HepG2 (cell line): ENCODE data around the gene SFT2D1. TPM values are rescaled to one million over a fixed set of nuclear protein-coding genes. Genes with fewer than 3 reads are reported as not detected.

Source experiments
- AGO2 ChIP-seq: fragments of 200-400 bp; formaldehyde crosslinking; optimal IDR thresholded peaks from 2 replicates; pipeline ENCODE3; 2017; ENCODE audit warnings: mild to moderate bottlenecking, low read depth, low read length, moderate library complexity
- ARHGAP35 ChIP-seq: sonication (generic); formaldehyde crosslinking; IDR thresholded peaks from 2 replicates; pipeline ENCODE4 v1.9.0; 2022; ENCODE audit warnings: mild to moderate bottlenecking, inconsistent platforms, moderate library complexity, missing genetic modification reagents, borderline replicate concordance
- ELF4 ChIP-seq: sonication (generic); formaldehyde crosslinking; IDR thresholded peaks from 2 replicates; pipeline ENCODE4 v1.5.0; 2020; ENCODE audit warnings: missing genetic modification reagents, mild to moderate bottlenecking, moderate library complexity, borderline replicate concordance
- FOSL1 ChIP-seq: sonication (generic); formaldehyde crosslinking; IDR thresholded peaks from 2 replicates; pipeline ENCODE4 v1.9.0; 2021; ENCODE audit warnings: missing genetic modification reagents, borderline replicate concordance
- IRF2 ChIP-seq: IDR thresholded peaks from 2 replicates; pipeline ENCODE4 v1.6.1; 2018; ENCODE audit warnings: missing genetic modification reagents, missing compliant biosample characterization
- KAT7 ChIP-seq: IDR thresholded peaks from 2 replicates; pipeline ENCODE4 v1.6.1; 2018; ENCODE audit warnings: borderline replicate concordance, missing compliant biosample characterization
- MLLT10 ChIP-seq: sonication (generic); formaldehyde crosslinking; IDR thresholded peaks from 2 replicates; pipeline ENCODE4 v1.4.0; 2020; ENCODE audit warnings: missing genetic modification reagents
- MLXIP ChIP-seq: sonication (generic); formaldehyde crosslinking; IDR thresholded peaks from 2 replicates; pipeline ENCODE4 v1.9.0; 2021; ENCODE audit warnings: missing genetic modification reagents, borderline replicate concordance
- MXI1 ChIP-seq: IDR thresholded peaks from 3 replicates; pipeline ENCODE4 v1.6.1; 2012; ENCODE audit warnings: low read depth, low read length, inconsistent platforms, borderline replicate concordance
- NCOR1 ChIP-seq: fragments of 200-600 bp; sonication (generic); IDR thresholded peaks from 2 replicates; pipeline ENCODE4 v1.7.0; 2017; ENCODE audit warnings: antibody characterized with exemption, low read length, borderline replicate concordance
- SAP130 ChIP-seq: IDR thresholded peaks from 2 replicates; pipeline ENCODE4 v1.6.1; 2016; ENCODE audit warnings: low read depth
- SKI ChIP-seq: fragments of 450-650 bp; IDR thresholded peaks from one replicate; pipeline ENCODE4 v1.6.1; 2018; ENCODE audit warnings: mild to moderate bottlenecking; ENCODE audit not compliant: partially characterized antibody
- SNAPC2 ChIP-seq: sonication (generic); formaldehyde crosslinking; IDR thresholded peaks from 2 replicates; pipeline ENCODE4 v1.8.1; 2022; ENCODE audit warnings: mild to moderate bottlenecking, missing genetic modification reagents
- SRSF9 ChIP-seq: fragments of 200-400 bp; formaldehyde crosslinking; IDR thresholded peaks from 2 replicates; pipeline ENCODE4 v1.6.1; 2018; ENCODE audit warnings: borderline replicate concordance, mild to moderate bottlenecking, low read depth, low read length; ENCODE audit not compliant: insufficient read depth, poor library complexity, severe bottlenecking
- XRCC5 ChIP-seq: fragments of 200-400 bp; formaldehyde crosslinking; optimal IDR thresholded peaks from 2 replicates; pipeline ENCODE3; 2017; ENCODE audit warnings: mild to moderate bottlenecking, low read length
- ZBTB14 ChIP-seq: sonication (generic); formaldehyde crosslinking; IDR thresholded peaks from 2 replicates; pipeline ENCODE4 v1.4.0; 2020; ENCODE audit warnings: missing genetic modification reagents
- ZBTB3 ChIP-seq: sonication (generic); formaldehyde crosslinking; IDR thresholded peaks from 2 replicates; pipeline ENCODE4 v1.4.0; 2020; ENCODE audit warnings: low read depth, mild to moderate bottlenecking, moderate library complexity, missing genetic modification reagents, borderline replicate concordance
- ZNF138 ChIP-seq: sonication (generic); formaldehyde crosslinking; IDR thresholded peaks from 2 replicates; pipeline ENCODE4 v1.5.0; 2020; ENCODE audit warnings: mild to moderate bottlenecking, low read depth, missing genetic modification reagents
- ZNF253 ChIP-seq: sonication (generic); formaldehyde crosslinking; IDR thresholded peaks from 2 replicates; pipeline ENCODE4 v1.8.0; 2022; ENCODE audit warnings: mild to moderate bottlenecking, missing genetic modification reagents, borderline replicate concordance
- ZNF30 ChIP-seq: sonication (generic); formaldehyde crosslinking; IDR thresholded peaks from 2 replicates; pipeline ENCODE4 v1.5.0; 2020; ENCODE audit warnings: mild to moderate bottlenecking, missing genetic modification reagents
- ZNF451 ChIP-seq: sonication (generic); formaldehyde crosslinking; IDR thresholded peaks from 2 replicates; pipeline ENCODE4 v1.5.0; 2020; ENCODE audit warnings: mild to moderate bottlenecking, missing genetic modification reagents
- ZNF556 ChIP-seq: sonication (generic); formaldehyde crosslinking; IDR thresholded peaks from 2 replicates; pipeline ENCODE4 v1.4.0; 2020; ENCODE audit warnings: mild to moderate bottlenecking, missing genetic modification reagents, borderline replicate concordance
- ZNF660 ChIP-seq: sonication (generic); formaldehyde crosslinking; IDR thresholded peaks from 2 replicates; pipeline ENCODE4 v1.5.1; 2020; ENCODE audit warnings: mild to moderate bottlenecking, low read depth, missing genetic modification reagents, borderline replicate concordance
- ZNF768 ChIP-seq: sonication (generic); formaldehyde crosslinking; IDR thresholded peaks from 2 replicates; pipeline ENCODE4 v1.4.0; 2020; ENCODE audit warnings: missing genetic modification reagents
- ZNF776 ChIP-seq: sonication (generic); formaldehyde crosslinking; IDR thresholded peaks from 2 replicates; pipeline ENCODE4 v1.4.0; 2020; ENCODE audit warnings: mild to moderate bottlenecking, missing genetic modification reagents
- ZNF850 ChIP-seq: sonication (generic); formaldehyde crosslinking; conservative IDR thresholded peaks from 2 replicates; pipeline ENCODE4 v1.9.0; 2021; ENCODE audit warnings: mild to moderate bottlenecking, missing genetic modification reagents
- polyA plus RNA-seq, 8 experiments: library from polyadenylated mRNA; depleted of rRNA in 3 of 8; stranded (reverse) in 7 of 8; unstranded in 1 of 8; fragments of >200 nt; fragmentation: Illumina TruSeq in 4 of 8; extraction: Trizol in 4 of 8; gene quantifications; 2 replicates each; pipeline versions ENCODE4 v1.2.1 to v1.2.3, GENCODE V29; 2011 to 2016; ENCODE audit warnings: low read depth in 4 of 8, missing spikeins in 1 of 8, mixed read lengths in 1 of 8; ENCODE audit not compliant: insufficient read depth in 1 of 8
- total RNA-seq, 5 experiments: library from RNA; depleted of rRNA; stranded (reverse); fragments of >200 nt; fragmentation: Illumina TruSeq; extraction: Trizol; gene quantifications; 2 replicates each; pipeline ENCODE4 v1.2.3, GENCODE V29; 2016; ENCODE audit warnings: low read depth in 1 of 5
- TF ChIP-seq, protein P1 (sequence below): sonication (generic); formaldehyde crosslinking; IDR thresholded peaks from 2 replicates; pipeline ENCODE4 v1.9.0; 2021; ENCODE audit warnings: missing genetic modification reagents, borderline replicate concordance

The SFT2D1 gene
- total and polyA plus RNA-seq, 2 of the 13 experiments (the other 11 are each of a cell fraction or from before 2014, with no cell fraction given) = 115 to 147 TPM

DNA sequence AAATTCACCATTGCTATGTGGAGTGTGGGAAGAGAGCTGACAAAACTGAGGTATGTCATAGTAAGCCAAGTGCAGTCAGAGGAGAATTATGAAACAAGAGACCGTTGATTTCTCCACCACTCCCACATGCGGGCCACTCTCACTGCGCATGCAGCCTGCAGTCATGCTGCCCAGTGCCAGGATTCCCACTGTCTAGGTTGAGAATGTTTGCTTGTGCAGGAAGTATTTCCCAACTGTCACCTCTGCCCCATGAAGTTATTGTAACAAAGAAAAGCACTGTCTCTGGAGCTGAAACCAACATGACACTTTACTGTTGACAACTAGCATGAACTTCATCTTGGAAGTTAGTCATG lies 18.7 kb upstream of the SFT2D1 start (continued):
- TF ChIP-seq MLXIP (CRISPR knock-in tag) = peak; percentile 98
- TF ChIP-seq ARHGAP35 = no peak
- no peak for TF ChIP-seq ZNF138 (CRISPR knock-in tag)
- peak; percentile 97 for TF ChIP-seq SKI
- peak; percentile 100 for TF ChIP-seq SAP130 (CRISPR knock-in tag)
- TF ChIP-seq ZBTB3 (CRISPR knock-in tag) = 0 out of 2 replicates have a peak, but pooled peaks have one; percentile 38
- TF ChIP-seq ZNF30 (CRISPR knock-in tag) = no peak
- TF ChIP-seq MXI1 = peak; percentile 96; the same call in 2 of the 3 replicates
- TF ChIP-seq, protein P1, sequence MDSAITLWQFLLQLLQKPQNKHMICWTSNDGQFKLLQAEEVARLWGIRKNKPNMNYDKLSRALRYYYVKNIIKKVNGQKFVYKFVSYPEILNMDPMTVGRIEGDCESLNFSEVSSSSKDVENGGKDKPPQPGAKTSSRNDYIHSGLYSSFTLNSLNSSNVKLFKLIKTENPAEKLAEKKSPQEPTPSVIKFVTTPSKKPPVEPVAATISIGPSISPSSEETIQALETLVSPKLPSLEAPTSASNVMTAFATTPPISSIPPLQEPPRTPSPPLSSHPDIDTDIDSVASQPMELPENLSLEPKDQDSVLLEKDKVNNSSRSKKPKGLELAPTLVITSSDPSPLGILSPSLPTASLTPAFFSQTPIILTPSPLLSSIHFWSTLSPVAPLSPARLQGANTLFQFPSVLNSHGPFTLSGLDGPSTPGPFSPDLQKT (CRISPR knock-in tag) = no peak
- TF ChIP-seq AGO2 = no peak
- TF ChIP-seq XRCC5 = no peak
- peak; percentile 72; the same call in 1 of the 2 replicates for TF ChIP-seq ZNF451 (CRISPR knock-in tag)
- TF ChIP-seq SRSF9 = no peak
- TF ChIP-seq SNAPC2 (CRISPR knock-in tag) = peak; percentile 76; the same call in 1 of the 2 replicates
- TF ChIP-seq ZNF253 (CRISPR knock-in tag) = peak; percentile 36; the same call in 1 of the 2 replicates
- TF ChIP-seq ZNF776 (CRISPR knock-in tag) = no peak
- TF ChIP-seq ZNF556 (CRISPR knock-in tag) = no peak; the same call in 1 of the 2 replicates
- no peak for TF ChIP-seq ZNF660 (CRISPR knock-in tag)
- 0 out of 2 replicates have a peak, but pooled peaks have one; percentile 40 for TF ChIP-seq ELF4
- TF ChIP-seq ZNF850 (CRISPR knock-in tag) = no peak
- TF ChIP-seq MLLT10 (CRISPR knock-in tag) = no peak
- peak; percentile 92; the same call in 1 of the 2 replicates for TF ChIP-seq KAT7
- TF ChIP-seq IRF2 (CRISPR knock-in tag) = peak; percentile 98; the same call in 1 of the 2 replicates
- no peak for TF ChIP-seq ZBTB14 (CRISPR knock-in tag)
- TF ChIP-seq FOSL1 (CRISPR knock-in tag) = 0 out of 2 replicates have a peak, but pooled peaks have one; percentile 64
- TF ChIP-seq NCOR1 = peak; percentile 98
- no peak for TF ChIP-seq ZNF768 (CRISPR knock-in tag)
